Breast epithelium (tissue), 3 donors: ENCODE data around the gene DPH1.

ENCODE experiments used
- POLR2A ChIP-seq: fragments of 450-650 bp; IDR thresholded peaks from one replicate; pipeline ENCODE4 v1.6.1; 2016; ENCODE audit warnings: antibody characterized with exemption, mild to moderate bottlenecking, moderate library complexity
- TF ChIP-seq, protein P1 (sequence below), 3 donors: fragments of 450-650 bp; IDR thresholded peaks; one replicate each; pipeline ENCODE4 v1.5.1; 2016 to 2017; ENCODE audit warnings: antibody characterized with exemption in 3 of 3, mild to moderate bottlenecking in 3 of 3, moderate library complexity in 3 of 3

DNA sequence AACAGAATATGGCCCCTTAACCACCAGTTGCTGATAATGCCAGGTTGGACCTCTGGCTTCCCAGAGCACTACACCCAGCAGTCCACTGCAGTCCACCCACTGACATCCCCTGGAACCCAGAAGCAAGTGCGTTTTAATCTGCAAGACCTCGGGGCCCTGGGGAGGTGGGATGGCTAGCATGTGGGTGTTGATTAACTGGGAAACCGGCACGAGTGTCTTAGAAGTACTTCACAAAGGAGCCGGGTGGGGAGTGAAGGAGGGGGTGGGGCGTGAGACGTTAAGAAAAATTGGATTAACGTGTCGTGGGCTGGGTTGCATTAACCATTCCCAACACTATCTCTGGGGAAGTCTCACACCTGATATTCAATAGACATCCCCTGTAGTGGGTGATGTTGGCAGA, 18.9 kb downstream of the DPH1 start:
- TF ChIP-seq, protein P1, sequence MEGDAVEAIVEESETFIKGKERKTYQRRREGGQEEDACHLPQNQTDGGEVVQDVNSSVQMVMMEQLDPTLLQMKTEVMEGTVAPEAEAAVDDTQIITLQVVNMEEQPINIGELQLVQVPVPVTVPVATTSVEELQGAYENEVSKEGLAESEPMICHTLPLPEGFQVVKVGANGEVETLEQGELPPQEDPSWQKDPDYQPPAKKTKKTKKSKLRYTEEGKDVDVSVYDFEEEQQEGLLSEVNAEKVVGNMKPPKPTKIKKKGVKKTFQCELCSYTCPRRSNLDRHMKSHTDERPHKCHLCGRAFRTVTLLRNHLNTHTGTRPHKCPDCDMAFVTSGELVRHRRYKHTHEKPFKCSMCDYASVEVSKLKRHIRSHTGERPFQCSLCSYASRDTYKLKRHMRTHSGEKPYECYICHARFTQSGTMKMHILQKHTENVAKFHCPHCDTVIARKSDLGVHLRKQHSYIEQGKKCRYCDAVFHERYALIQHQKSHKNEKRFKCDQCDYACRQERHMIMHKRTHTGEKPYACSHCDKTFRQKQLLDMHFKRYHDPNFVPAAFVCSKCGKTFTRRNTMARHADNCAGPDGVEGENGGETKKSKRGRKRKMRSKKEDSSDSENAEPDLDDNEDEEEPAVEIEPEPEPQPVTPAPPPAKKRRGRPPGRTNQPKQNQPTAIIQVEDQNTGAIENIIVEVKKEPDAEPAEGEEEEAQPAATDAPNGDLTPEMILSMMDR (IDR thresholded peaks at IDR 0.05): no peak
- no peak for TF ChIP-seq POLR2A
